Loucy (cell line): ENCODE data around the gene HPSE2.

Experiments used
- H2AFZ ChIP-seq: fragments of 200-600 bp; sonication (generic); 2 replicates; pipeline ENCODE4 v1.6.0; 2016; ENCODE audit warnings: antibody characterized with exemption, mild to moderate bottlenecking, low read length, moderate library complexity
- H3F3A ChIP-seq: fragments of 200-600 bp; 2 replicates; pipeline ENCODE4 v1.6.0; 2016; ENCODE audit warnings: antibody characterized with exemption, low read depth, mild to moderate bottlenecking
- H3K27me3 ChIP-seq: fragments of 200-600 bp; sonication (generic); 2 replicates; pipeline ENCODE4 v1.6.1; 2014; ENCODE audit warnings: low read length, mild to moderate bottlenecking; ENCODE audit not compliant: insufficient read depth, poor library complexity, severe bottlenecking
- H3K36me3 ChIP-seq: fragments of 200-600 bp; sonication (generic); 2 replicates; pipeline ENCODE4 v1.6.1; 2016; ENCODE audit warnings: low read length; ENCODE audit not compliant: insufficient read depth
- H3K4me1 ChIP-seq: fragments of 200-600 bp; sonication (generic); 2 replicates; pipeline ENCODE4 v1.5.1; 2014; ENCODE audit warnings: low read length, mild to moderate bottlenecking; ENCODE audit not compliant: insufficient read depth, poor library complexity, severe bottlenecking
- H3K4me2 ChIP-seq: fragments of 200-600 bp; sonication (generic); 2 replicates; pipeline ENCODE4 v1.6.0; 2014; ENCODE audit warnings: antibody characterized with exemption, low read length, low read depth, mild to moderate bottlenecking; ENCODE audit not compliant: poor library complexity, severe bottlenecking
- H3K4me3 ChIP-seq: fragments of 200-600 bp; sonication (generic); 2 replicates; pipeline ENCODE4 v1.5.1; 2014; ENCODE audit warnings: low read length, mild to moderate bottlenecking, mixed read lengths; ENCODE audit not compliant: poor library complexity, severe bottlenecking
- H3K79me2 ChIP-seq: fragments of 200-600 bp; sonication (generic); 2 replicates; pipeline ENCODE4 v1.6.1; 2014; ENCODE audit warnings: low read length; ENCODE audit not compliant: insufficient read depth
- H3K9ac ChIP-seq: fragments of 200-600 bp; sonication (generic); 2 replicates; pipeline ENCODE4 v1.6.0; 2014; ENCODE audit warnings: mild to moderate bottlenecking, low read depth, low read length, moderate library complexity; ENCODE audit not compliant: poor library complexity, severe bottlenecking
- H3K9me2 ChIP-seq: fragments of 200-600 bp; sonication (generic); replicated peaks from 2 replicates; pipeline ENCODE4 v1.6.1; 2016; ENCODE audit warnings: low read depth, low read length, mixed read lengths
- H3K9me3 ChIP-seq: fragments of 200-600 bp; sonication (generic); 2 replicates; pipeline ENCODE4 v1.6.1; 2014; ENCODE audit warnings: mild to moderate bottlenecking, antibody characterized with exemption, low read length, low read depth; ENCODE audit not compliant: insufficient read depth
- H4K20me1 ChIP-seq: fragments of 200-600 bp; sonication (generic); 2 replicates; pipeline ENCODE4 v1.6.0; 2014; ENCODE audit warnings: antibody characterized with exemption, low read length, mild to moderate bottlenecking; ENCODE audit not compliant: insufficient read depth, poor library complexity, severe bottlenecking
- EZH2phosphoT487 ChIP-seq: fragments of 200-600 bp; IDR thresholded peaks from 2 replicates; pipeline ENCODE4 v1.6.1; 2018; ENCODE audit warnings: antibody characterized with exemption, mild to moderate bottlenecking, moderate library complexity, borderline replicate concordance
- TF ChIP-seq, protein P1 (sequence below): fragments of 200-600 bp; sonication (generic); conservative IDR thresholded peaks from 2 replicates; pipeline ENCODE4 v1.5.1; 2014; ENCODE audit warnings: mild to moderate bottlenecking, antibody characterized with exemption, low read length

HPSE2 gene

DNA sequence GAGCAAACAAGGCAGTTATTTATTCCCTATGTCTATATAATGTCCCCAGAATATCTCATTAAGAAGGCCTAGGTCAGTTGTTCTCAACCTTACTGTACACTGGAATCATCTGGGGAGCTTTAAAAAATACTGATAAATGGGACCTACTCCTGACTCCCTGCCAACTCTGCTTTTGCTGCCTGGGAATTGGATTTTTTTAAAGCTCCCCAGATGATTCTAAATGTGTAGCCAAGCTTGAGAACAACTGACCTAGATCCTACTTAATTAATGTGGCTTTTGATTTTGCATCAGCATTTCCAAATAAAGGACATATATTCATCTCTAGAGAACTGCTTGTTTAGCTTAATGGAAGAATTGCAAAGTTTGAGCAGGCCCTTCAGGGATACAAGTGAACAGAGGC lies 697.2 kb downstream of the HPSE2 start:
- Histone ChIP-seq H3K27me3 (no peaks in the 10 kb centered on the region), H3F3A (no peaks in the 10 kb centered on the region), H3K9me2 (no peaks in the 10 kb centered on the region), H3K9me3 (no peaks in the 10 kb centered on the region), H3K36me3 (no peaks in the 10 kb centered on the region), H3K4me2 (no peak overlapping the region), H3K9ac (no peak overlapping the region), H3K4me3 (no peak overlapping the region), H4K20me1 (no peaks in the 10 kb centered on the region), H3K4me1 (no peaks in the 10 kb centered on the region), H2AFZ (no peak overlapping the region), H3K79me2 (no peaks in the 10 kb centered on the region)
- TF ChIP-seq EZH2phosphoT487, result no peak
- TF ChIP-seq, protein P1, sequence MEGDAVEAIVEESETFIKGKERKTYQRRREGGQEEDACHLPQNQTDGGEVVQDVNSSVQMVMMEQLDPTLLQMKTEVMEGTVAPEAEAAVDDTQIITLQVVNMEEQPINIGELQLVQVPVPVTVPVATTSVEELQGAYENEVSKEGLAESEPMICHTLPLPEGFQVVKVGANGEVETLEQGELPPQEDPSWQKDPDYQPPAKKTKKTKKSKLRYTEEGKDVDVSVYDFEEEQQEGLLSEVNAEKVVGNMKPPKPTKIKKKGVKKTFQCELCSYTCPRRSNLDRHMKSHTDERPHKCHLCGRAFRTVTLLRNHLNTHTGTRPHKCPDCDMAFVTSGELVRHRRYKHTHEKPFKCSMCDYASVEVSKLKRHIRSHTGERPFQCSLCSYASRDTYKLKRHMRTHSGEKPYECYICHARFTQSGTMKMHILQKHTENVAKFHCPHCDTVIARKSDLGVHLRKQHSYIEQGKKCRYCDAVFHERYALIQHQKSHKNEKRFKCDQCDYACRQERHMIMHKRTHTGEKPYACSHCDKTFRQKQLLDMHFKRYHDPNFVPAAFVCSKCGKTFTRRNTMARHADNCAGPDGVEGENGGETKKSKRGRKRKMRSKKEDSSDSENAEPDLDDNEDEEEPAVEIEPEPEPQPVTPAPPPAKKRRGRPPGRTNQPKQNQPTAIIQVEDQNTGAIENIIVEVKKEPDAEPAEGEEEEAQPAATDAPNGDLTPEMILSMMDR, result no peak

DNA sequence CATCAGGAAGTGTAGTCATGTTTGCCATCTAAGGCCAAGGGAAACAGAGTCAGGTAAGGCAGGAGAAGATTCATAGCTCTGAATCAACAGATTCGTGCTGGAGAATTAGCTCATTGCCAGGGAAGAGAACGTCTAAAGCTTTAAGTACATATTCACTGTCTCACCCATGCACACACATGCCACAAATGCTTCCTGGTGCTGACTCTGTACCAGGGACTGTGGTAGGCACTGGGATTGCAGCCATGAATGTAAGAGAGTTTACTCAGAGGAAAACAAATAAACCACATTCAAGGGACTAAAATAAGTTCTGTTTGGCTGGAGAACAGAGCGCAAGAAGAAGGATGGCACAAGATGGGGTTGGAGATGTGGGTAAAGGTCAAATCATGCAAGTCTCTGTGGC lies 699.1 kb downstream of the HPSE2 start:
- H3K9ac ChIP-seq, result no peak overlapping the region
- no peak overlapping the region for H3K4me2 ChIP-seq
- H3K27me3 ChIP-seq, result no peaks in the 10 kb centered on the region
- no peaks in the 10 kb centered on the region for H3F3A ChIP-seq
- no peaks in the 10 kb centered on the region for H4K20me1 ChIP-seq
- H3K4me3 ChIP-seq, result no peak overlapping the region
- H3K9me3 ChIP-seq, result no peaks in the 10 kb centered on the region
- H3K36me3 ChIP-seq, result no peaks in the 10 kb centered on the region
- no peaks in the 10 kb centered on the region for H3K9me2 ChIP-seq
- TF ChIP-seq, protein P1, result no peak; the same call in 1 of the 2 replicates
- TF ChIP-seq EZH2phosphoT487, result no peak
- H2AFZ ChIP-seq, result no peak overlapping the region
- H3K79me2 ChIP-seq, result no peaks in the 10 kb centered on the region
- no peaks in the 10 kb centered on the region for H3K4me1 ChIP-seq

DNA sequence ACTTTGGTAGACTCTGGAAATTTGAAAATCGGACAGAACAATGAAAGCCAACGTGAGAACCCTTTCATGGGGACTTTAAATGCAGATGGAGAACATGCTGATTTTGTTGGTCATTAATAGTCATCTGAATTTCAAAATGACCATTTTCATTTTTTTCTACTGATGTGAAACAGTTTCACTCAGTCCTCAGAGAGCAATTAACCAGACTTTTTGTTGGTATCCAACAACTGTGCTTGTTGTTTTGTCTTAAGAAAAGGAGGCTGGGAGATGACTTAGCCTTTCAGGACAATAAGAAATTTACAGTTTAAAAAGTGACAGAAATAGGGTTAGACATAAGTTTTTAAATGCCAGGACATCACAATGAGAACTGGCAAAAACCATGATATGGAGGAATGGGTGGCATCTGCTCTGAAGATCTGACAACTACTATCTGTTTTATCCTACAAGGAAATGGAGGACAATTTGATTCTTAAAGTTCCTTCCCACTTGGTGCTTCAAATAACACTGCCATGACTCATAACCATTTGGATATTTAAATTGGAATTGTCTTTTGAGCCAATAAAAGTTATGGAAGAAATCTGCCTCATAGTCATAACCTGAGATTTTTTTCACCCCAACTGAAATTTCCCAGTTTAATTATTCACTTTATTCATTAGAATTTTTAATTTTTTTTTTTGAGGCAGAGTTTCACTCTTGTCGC lies 701.8 kb downstream of the HPSE2 start:
- H2AFZ ChIP-seq, result no peak overlapping the region
- TF ChIP-seq, protein P1, result no peak
- no peak for TF ChIP-seq EZH2phosphoT487
- no peak overlapping the region for H3K4me3 ChIP-seq

More for the DNA sequence above, 701.8 kb downstream of the HPSE2 start:
- no peaks in the 10 kb centered on the region for H3F3A ChIP-seq
- no peaks in the 10 kb centered on the region for H3K36me3 ChIP-seq
- H3K9me2 ChIP-seq, result no peaks in the 10 kb centered on the region
- no peaks in the 10 kb centered on the region for H3K79me2 ChIP-seq
- H3K9ac ChIP-seq, result no peak overlapping the region
- H3K4me1 ChIP-seq, result no peaks in the 10 kb centered on the region
- no peaks in the 10 kb centered on the region for H3K9me3 ChIP-seq
- no peak overlapping the region for H3K4me2 ChIP-seq
- H4K20me1 ChIP-seq, result no peaks in the 10 kb centered on the region
- H3K27me3 ChIP-seq, result no peaks in the 10 kb centered on the region
